Activated CD4-positive, alpha-beta T cell treated with anti-CD3 and anti-CD28 coated beads, Interleukin-2, amount 50 U/mL, for 16 hours (primary cell): ENCODE measurements around the gene ZNF536.
A peak's percentile ranks its signal among the peaks of the same experiment; 100 is the strongest.
"Not testable (repeated sequence)": the region's sequence is repeated elsewhere in the genome, so short reads cannot be mapped to it uniquely, and the experiment has no call there.

Experiments
- DNase-seq: peaks from one replicate; pipeline ENCODE4 v3.0.0-alpha.2; 2020

Gene ZNF536

DNA sequence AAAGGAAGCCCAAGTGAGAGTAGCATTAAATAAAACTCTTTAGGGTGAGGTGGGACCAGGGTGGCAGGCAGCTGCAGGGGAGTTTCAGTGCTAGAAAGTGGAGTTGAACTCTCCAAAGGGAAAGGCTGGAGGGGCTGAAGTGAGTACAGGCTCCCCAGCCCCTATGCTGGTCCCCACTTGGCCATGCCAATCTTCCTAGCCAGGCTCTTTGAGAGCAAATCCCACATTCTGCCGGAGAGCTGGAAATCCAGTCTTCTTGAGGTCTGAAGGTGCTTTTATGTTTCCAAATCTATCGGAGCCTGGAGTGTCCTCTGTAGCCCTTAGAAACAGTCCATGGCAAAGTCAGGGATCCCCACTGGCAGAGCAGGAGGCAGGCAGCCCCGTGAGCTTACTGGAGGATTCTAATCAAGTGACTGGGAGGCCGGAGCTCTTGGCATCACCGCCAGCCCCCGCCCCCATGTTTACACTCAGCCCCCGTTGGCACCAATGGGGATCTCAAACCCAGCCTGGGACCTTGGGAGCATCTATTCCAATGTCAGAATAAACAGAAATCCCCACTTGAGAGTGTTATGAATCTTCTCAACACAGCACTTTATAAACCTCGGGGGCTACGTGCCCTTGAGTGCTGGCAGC lies 18.3 kb downstream of the ZNF536 start:
- DNase-seq: no peak

DNA sequence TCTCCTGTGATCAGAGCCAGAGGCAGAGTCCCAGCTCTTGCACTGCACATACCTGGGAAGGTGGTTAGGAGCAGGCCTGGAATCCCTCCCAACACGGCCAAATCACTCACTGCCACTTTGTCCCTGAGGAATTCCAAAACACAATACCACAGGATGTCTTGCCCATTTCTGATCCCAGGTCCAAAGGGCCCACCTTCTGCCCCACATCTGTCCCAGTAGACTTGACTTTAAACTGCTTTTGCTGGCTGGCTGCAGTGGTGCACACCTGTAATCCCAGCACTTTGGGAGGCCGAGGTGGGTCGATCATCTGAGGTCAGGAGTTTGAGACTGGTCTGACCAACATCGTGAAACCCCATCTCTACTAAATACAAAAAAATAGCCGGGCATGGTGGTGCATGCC lies 18.9 kb downstream of the ZNF536 start:
- DNase-seq: no peak

DNA sequence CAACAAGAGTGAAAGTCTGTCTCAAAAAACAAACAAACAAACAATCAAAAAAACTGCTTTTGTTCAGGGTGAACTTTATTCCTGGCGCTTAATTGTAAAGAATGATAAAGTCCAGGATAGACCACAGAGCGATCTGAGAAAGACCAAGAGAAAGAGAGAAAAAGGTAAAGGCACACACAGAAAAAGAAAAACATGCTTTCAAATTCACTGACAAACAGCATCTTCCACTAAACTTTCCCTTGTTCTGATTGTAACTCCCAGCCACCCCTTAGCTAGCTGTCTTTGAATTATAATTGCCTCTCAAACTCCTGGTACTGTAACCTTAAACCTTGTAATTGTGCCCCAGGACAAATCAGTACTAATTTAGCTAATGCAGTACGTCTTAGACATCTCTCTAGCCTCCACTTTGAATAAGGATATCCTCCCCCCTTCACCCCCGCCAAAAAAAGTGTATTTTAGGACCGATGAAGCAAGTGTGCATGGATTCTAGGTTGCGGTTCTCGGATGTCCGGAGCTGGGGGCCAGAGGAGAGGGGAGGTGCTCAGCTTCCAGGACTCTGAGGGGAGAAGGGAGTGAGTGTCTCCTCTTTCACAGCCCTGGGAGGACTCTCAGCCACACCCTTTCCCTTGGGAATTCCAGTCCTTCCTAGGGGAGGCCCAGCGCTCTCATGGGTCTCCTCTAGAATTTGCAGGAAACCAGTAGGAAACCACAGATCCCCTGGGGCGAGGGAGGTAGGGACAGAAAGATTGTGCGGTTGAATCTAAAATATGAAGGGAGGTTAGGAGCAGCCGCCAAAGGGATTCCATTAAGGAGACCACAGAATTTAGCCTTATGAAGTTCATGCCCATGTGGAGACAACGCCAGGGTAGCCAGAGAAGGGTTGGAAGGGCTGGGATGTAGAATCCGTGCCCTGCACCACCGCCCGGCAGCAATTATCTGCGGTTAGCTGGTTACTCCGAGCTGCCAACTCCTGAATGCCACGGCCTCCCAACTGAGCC lies 19.7 kb downstream of the ZNF536 start:
- no peak for DNase-seq

DNA sequence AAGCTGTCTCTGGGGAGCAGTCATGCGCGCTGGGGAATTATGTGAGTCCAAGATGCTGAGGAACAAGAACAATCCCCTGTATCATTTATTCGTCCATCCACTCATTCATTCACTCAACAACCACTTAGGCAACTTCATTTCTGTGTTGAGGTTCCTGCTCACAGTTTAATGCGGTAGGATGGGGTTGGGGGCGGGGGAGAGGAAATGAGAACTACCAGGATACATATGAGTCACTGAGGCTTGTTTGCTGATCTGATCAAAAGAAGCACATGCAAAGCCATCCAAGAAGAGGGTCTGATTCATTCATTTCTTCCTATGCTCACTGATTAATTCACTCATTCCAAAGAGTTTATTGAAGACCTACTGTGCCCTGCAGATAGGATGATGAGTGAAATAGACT lies 20.9 kb downstream of the ZNF536 start:
- peak; percentile 32 for DNase-seq

DNA sequence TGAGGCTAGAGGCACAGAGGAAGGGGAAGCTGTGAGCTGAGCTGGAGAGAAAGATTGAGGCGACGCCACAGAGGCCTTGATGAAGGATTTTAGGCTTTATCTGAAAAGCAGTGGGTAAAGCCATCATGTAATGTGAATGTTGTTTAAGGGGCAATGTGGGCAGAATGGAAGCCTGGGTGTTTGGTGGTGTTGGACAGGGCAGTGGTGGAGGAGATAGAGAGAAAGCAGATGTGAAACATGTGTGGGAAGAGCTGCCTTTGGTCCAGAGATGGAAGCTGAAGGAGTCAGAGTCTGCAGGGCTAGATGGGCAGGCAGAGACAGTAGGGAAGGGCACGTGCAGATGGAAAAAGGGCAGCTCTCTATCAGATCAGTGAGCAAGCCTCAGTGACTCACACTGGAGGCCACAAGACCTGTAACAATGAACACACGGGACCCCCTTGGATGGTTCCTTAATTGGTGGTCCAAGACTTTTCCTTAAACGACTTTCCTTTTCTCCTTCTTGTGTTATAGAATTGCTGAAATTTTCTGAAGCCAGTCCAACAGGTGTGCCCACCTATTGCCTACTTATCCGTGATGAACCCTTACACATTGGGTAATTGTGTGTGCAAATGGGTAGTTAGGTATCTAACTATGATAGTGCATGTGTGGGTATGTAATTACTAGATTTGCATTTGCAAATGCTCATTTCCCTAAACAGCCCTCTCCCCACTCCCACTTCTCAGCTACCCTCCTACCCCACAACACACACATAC lies 21.7 kb downstream of the ZNF536 start:
- DNase-seq: no peak

DNA sequence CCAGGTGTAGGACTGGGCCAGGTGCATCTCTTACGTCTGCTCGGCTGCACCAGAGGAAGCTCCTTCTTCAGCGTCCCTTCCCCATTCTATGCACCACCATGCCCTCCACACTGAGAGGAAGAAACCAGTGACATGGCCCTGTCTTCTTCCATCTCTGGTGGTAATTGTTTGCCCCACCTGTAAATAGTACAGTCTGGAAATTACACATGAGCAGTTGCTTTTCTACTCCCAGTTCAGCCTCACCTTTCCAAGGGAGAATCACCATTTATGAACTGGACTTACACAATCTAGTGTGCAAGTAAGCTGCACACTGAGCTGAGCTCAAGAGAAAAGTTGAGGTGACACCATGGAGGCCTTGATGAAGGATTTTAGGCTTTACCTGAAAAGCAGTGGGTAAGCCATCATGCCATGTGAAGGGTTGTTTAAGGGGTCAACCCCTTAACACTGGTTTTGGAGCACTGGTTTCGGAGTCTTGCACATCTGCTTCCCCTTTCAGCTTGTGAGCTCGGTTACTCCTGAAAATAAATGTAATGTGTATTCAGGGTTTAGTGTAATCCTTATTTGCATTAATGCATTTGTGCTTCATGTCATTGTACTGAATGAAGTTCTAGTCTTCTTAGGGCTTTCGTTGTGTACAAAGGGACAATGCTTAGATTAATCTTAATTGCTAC lies 22.4 kb downstream of the ZNF536 start:
- no peak for DNase-seq

DNA sequence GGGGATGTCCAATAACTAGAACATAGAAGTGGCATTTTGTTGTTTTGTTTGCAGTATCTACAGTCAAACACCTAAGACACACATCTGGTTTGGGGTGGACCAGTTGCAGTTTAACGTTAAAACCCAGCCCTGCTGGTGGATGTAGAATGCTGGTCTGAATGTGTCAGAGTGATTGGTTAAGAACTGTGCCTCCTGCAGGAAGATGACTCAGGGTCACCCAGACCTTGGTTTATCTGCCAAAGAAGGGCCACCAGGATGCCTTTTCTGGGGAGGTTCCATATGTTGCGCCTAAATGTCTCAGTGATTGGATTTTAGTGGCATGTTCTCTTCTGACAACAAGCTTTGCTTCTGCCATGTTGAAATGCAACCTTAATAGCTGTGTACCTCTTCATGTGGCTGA lies 23.1 kb downstream of the ZNF536 start:
- DNase-seq: no peak

DNA sequence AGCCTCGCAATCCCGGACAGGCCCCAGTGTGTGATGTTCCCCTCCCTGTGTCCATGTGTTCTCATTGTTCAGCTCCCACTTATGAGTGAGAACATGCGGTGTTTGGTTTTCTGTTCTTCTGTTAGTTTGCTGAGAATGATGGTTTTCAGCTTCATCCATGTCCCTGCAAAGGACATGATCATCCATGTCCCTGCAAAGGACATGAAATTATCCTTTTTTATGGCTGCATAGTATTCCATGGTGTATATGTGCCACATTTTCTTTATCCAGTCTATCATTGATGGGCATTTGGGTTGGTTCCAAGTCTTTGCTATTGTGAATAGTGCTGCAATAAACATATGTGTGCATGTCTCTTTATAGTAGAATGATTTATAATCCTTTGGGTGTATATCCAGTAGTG lies 26.4 kb downstream of the ZNF536 start:
- DNase-seq: not testable (repeated sequence)

DNA sequence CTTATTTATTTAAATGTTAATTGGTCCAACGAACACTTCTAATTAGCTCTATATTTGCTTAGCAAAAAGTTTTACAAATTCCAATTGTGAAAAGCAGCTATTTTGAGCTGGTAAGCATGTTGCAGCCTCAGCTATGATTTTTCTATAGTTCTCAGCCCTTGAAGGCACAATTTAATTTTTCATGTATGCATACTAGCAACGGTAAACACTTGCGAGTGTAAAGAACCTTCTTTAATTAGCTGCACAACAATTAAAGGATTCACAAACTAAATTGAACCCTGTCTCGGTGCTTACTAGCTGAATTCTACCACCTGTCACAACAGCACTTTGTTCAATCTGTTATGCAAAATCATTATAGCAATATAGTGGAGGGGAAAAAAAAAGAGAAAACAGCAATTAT lies 29.8 kb downstream of the ZNF536 start:
- no peak for DNase-seq

DNA sequence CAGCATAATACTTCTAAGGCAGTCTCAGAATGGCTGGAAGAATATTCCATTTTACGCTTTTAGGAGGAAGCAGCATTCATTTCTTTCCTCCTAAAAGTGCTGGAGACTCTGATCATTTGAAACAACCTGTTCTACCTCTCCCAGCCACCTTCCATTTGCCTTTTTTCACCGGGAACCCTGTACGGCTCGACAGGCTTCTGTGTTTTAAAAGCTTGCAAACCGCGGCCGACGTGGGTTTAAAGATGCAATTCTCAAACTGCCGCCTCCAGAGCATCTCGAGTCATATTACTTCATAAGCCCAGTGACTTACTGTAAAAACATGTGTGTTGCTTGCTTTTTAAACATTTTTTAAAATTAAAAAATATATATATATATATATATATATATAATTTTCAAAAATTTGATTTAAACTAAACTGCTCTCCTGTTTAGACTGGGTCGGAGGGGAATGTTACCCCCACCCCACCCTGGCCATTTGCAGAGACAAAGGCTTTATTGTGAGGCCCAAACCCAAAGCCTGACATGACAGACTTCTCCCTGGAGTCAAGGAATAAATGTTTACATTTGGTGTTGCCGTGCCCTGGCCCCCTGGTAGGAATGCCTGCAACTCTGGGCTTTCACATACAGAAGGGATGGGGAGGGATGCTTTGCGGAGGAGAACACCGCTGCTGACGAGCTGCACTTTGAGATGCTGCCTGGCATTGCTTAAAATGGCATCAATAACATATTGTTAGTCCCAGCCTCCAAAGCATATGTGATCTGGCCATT lies 30.4 kb downstream of the ZNF536 start:
- DNase-seq: no peak

DNA sequence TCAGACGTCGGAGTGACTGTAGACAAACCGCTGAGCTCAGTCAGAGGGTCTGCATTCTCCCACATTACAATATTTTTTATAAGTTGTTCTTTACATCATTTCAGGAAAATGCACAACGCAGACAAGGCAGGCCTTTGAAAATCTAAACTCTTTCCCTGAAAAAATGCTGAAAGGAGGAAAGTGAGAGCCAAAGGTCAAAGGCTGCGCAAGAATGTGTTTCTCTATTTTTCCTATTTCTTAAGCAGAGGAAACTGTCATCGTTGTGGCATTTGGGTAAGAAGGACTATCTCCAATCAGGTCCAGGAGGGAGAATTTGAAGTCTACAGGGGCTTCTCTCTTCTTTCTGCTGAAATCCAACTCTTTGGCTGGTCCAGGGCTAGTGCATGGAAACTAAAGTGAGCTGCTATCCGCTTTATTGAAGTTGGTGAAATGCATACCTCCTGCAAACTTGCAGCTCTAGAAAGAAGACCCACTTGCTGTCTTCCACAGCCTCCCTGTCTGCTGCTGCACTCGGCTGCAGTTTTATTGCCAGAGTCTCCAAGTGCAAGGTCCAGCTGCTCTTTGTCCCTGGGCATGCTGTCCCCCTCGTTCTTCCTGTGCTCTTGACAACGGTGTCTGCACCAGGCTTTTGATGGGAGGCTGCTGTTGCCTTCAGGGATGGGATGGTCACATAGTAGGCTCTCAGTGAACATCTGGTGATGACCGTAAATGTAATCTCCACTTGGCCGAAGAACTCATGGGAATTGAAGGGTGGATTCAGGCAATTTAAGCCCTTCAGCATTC lies 31.2 kb downstream of the ZNF536 start:
- DNase-seq: no peak

DNA sequence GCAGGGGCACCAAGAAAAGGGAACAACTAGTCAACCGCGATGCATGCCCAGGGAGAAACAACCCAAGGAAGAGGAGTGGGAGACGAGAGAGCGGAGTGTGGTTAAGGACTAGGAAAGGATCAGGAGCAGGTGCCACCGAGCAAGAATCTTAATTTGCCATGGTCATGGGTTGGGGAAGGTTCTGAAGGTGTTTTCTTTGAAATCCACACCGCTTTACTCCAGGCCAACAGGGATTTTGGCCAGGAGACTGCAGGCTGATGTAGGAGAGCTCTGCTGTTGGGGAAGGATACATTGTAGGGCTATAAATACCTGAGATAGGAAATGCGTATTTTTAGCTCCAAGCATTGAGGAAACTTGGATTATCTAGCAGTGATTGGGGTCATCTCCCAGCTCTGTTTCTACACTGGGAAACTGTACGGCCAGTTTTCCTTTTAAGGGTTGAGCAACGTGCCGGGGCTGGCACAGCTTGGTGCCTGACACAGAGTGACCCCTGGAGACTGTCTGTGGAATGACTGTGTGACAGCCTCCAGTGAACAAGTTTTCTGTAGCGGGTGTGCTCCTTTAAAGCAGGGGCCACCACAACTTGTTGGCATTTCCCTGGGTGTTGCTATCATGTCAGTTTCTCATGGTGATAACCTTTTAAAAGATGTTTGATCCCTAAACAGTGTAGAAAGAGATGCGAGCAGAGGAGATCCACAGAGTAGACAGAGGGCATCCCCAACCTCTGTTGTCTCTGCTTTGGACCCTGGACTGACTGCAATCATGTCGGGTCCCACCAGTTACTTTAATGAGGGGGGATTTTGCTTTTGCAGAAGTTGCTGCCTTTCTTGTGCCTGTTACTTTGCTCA lies 34.3 kb downstream of the ZNF536 start:
- peak; percentile 1 for DNase-seq

DNA sequence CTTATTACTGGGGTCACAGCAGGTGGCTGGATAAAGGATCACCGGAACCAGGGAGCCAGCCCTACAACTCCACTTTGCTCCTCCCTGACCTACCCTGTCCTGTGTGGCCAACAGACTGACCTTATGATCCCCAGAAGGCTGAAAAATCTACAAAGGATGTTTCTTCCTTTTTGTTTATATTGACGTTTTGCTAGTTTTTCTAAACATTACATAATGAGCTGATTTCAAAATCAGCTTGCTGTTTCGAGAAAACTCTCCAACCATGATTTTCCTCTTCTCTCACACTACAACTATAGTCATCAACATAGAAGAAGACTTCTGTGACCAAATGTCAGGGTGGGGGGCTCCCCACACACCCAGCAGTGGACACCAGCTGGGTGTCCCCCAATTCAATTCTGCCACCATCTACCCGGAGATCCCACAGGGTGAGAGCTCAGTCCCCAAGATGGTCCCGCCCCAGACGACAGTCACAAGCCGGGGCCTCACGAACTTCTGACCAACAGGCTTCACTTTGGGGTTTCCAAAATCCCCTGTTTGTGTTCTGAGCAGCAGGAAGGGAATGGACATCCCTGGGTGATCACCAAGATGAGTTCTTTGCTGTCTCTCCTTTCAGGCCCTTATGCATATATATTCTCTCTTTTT lies 35.0 kb downstream of the ZNF536 start:
- no peak for DNase-seq

DNA sequence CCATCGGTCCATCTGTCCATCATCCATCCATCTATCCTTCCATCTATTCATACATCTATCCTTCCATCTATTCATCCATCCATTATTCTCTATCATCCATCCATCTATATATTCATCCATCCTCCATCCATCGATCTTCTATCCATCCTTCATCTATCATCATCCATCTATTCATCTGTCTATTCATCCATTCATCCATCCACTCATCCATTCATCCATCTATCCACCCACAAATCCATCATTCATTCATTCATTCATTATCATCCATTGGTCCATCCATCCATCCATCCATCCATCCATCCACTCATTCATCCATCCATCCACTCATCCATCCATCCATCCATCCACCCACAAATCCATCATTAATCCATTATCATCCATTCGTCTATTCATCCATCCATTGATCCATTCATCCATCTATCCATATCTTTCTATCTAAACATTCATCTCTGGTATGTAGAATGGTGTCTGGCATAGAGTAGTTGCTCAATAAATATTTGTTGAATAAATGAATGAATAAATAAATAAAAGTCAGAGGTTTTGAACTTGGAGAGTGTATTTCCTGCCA lies 36.6 kb downstream of the ZNF536 start:
- no peak for DNase-seq

DNA sequence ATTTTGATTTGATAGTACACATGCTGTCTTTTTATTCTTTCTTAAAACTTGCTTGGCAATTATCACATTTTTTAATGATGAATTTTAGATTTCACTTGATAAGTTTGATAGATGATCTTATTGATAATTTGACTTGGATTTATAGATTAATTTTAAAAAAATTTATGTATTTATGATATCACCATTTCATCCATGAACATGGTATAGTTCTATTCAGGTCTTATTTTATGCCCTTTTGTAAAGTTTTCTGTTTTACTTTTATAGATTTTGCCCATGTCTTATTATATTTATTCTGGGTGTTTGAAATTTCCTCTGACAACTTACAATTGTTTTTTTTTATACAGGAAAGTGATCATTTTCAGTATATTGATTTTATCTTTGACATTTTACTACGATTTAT lies 39.5 kb downstream of the ZNF536 start:
- no peak for DNase-seq

DNA sequence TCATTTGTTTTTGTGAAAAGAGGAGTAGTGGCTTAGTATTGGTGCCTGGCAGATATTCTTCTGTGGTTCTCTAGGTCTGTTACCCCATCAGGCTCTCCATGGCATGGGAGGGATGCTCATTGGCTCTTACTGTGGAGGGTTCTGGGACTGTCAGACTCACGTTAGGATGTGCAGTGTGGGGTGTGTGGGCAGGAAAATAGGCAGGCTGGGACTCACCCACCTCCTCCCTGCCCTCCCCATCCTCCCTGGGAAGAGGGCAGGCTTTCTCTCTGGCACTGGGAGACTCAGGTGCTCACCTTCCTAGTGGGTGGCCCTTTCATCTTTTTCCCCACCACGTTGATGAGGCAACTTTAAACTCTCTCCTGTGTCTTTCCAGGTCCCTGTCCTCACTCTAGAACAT lies 44.2 kb downstream of the ZNF536 start:
- DNase-seq: no peak

DNA sequence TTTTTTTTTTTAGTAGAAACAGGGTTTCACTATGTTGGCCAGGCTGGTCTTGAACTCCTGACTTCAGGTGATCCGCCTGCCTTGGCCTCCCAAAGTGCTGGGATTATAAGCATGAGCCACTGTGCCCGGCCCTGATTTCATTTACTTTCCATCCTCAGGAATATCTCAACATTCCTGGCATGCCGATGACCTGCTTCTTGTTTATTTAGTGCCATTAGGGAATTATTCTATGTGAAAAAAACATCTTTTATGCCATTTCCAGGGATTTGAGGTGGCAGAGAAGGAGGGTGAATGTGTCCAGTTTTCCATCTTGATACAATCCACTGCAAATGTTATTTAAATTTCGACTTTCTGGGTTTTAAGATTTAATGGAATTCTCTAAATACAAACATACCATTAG lies 45.0 kb downstream of the ZNF536 start:
- DNase-seq: not testable (repeated sequence)

DNA sequence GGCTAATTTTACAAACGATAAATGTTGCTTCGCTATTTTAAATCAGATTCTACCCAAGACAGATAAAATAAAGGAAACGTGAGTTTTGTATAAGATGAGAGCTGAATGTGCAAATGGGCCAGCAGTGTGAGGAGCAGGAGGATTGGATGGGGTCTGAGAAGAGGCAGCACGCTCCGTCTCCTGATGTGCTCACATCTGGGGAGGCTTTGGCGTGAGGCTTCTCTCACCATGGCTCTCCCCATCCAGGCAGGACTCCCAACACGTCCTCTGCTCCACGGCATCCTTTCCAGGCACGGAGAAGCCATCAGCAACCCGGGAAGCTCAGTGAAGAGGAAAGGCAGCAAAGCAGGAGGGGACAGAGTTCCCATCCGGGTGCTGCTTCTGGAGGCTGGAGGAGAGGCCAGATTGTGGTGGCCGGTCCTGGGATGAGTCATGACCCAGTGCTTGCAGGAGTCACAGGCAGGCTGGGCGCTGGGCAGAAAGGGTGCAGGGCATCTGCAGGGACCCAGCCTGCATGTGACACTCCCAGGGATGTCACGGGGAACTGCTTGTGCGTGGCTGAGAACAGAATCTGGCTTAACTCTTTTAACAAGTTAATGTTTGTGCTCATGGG lies 47.5 kb downstream of the ZNF536 start:
- no peak for DNase-seq

DNA sequence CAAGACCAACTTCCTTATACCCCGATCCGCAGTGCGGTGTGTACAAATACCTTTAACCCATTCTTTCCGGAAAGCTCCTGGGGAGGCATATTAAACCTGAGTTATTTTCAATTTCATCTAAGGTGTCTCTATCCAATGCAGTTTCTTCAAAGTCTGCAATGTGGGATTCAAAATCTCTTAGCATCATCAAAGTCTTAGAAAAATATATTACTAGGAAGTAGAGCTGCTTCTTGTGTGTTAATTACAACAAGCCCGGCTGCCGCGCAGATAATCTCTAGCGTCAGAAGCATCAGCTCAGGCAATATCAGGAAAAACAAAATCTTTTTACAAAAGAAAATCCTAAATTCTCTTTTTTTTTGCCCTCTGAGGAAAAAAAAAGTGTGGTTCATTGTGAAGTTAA lies 48.1 kb downstream of the ZNF536 start:
- DNase-seq: no peak
